GM12864 (cell line): ENCODE measurements around the gene ZNF747.

Experiments
- DNase-seq: peaks from one replicate; pipeline ENCODE4 v3.0.0-alpha.2; 2011; ENCODE audit warnings: low read depth
- H3K4me3 ChIP-seq: 2 replicates; pipeline ENCODE4 v1.5.1; 2011; ENCODE audit warnings: mild to moderate bottlenecking, low read depth, low read length, control low read depth
- TF ChIP-seq, protein P1 (sequence below): IDR thresholded peaks from 2 replicates; pipeline ENCODE4 v1.5.1; 2011; ENCODE audit warnings: low read depth, mild to moderate bottlenecking, moderate library complexity, low read length, control low read depth, inconsistent platforms; ENCODE audit errors: missing control alignments

ZNF747 gene

DNA sequence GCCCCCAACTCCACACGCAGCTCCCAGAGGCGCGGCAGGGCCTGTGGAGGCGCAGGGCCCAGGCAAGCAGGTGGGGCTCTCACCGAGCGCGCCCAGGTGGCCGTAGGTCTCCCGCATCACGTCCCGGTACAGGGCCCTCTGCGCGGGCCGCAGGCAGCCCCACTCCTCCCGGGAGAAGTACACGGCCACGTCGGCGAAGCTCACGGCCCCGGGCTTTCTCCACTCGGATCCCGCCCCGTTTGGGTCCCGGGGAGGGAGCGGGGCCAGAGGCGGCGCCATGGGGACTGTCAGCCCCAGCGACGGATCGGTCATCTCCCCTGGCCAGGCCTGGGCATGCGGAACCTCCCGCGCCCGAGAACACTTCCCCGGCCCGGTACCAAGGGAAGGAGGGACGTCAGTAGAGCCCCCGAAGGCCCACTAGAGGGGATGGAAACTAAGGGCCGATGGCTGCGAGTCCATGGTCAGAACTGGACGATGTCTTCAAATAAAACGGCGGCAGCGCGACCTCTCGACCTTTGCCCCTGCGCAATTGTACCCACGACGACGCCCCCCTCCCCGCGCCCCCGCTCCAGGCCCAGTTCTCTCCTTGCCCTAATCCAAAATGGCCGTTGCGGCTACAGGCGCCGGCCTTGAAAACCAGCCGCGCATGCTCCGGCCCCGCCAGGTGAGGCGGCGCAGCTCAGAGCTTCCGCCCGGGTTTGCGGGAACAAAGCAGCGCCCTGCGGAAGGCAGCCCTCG, at the start of gene ZNF747:
TSS of gene ZNF747 (minus strand) at position 491 of the 738 bp plus-strand sequence. CDS start at position 312, 179 bp downstream.
- peak within 1 kb of the TSS; percentile 83 for H3K4me3 ChIP-seq
- TF ChIP-seq, protein P1, sequence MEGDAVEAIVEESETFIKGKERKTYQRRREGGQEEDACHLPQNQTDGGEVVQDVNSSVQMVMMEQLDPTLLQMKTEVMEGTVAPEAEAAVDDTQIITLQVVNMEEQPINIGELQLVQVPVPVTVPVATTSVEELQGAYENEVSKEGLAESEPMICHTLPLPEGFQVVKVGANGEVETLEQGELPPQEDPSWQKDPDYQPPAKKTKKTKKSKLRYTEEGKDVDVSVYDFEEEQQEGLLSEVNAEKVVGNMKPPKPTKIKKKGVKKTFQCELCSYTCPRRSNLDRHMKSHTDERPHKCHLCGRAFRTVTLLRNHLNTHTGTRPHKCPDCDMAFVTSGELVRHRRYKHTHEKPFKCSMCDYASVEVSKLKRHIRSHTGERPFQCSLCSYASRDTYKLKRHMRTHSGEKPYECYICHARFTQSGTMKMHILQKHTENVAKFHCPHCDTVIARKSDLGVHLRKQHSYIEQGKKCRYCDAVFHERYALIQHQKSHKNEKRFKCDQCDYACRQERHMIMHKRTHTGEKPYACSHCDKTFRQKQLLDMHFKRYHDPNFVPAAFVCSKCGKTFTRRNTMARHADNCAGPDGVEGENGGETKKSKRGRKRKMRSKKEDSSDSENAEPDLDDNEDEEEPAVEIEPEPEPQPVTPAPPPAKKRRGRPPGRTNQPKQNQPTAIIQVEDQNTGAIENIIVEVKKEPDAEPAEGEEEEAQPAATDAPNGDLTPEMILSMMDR, result no peak
- peak; percentile 61 for DNase-seq

DNA sequence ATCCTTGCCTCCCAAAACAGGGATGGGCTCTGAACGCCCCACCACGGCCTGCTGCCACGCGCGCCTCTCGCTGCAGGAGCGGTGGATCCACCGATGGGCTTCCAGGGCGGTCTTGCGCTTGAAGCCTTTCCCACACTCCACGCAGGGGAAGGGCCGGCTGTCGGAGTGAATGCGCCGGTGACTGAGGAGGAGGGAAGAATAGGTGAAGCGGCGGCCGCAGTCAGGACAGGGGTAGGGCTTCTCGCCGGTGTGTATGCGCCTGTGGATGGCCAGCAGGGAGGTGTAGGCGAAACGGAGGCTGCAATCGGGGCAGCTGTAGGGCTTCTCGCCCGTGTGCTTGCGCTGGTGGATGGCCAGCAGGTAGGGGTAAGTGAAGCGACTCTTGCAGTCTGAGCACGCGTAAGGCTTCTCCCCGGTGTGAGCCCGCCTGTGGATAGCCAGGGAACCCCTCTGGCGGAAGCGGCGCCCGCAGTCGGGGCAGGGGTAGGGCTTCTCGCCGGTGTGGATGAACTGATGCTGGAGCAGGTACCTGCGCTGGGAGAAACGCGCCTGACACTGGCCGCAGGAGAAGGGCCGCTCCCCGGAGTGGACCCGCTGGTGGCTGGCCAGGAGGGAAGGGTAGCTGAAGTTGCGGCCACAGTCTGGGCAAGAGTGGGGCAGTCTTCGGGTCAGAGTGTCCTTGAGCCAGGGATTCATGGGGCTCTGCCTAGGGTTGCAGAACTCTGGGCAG, 48.1 kb upstream of the ZNF747 start:
- DNase-seq, result no peak
- TF ChIP-seq, protein P1, result no peak

DNA sequence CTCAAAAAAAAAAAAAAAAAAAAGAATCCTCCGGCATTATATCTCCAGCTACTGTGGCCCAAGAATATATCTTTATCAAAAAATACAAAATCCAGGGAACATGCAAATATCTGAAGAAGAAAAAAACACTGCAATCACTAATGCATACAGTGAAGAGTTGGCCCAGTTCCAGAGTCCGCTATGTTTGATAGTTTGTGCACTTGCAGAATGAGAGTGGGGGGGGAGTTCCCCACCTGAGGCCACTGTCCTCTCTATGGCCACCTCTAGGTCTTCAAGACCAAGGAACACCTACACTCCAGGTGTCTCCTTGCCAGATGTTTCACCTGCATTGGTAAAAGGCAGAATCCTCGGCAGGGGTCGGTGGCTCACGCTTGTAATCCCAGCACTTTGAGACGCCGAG, 46.8 kb upstream of the ZNF747 start:
- H3K4me3 ChIP-seq, result no peak overlapping the region
- TF ChIP-seq, protein P1, result no peak
- no peak for DNase-seq

More for the DNA sequence above, 48.1 kb upstream of the ZNF747 start:
- H3K4me3 ChIP-seq, result no peak overlapping the region

DNA sequence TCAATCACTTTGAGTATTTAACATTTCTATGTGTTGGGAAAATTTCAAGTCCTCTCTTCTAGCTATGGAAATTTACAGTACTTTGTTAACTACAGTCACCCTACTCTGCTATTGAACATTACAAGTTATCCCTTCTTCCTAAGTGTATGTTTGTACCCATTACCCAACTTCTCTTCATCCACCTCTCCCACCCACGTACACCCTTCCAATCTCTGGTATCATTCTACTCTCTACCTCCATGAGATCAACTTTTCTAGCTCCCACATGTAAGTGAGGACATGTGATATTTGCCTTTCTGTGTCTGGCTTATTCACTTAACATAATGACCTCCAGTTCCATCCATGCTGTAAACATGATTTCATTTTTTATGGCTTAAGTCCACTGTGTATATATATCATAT, 40.0 kb upstream of the ZNF747 start:
- TF ChIP-seq, protein P1, result no peak
- no peak overlapping the region for H3K4me3 ChIP-seq
- no peak for DNase-seq

DNA sequence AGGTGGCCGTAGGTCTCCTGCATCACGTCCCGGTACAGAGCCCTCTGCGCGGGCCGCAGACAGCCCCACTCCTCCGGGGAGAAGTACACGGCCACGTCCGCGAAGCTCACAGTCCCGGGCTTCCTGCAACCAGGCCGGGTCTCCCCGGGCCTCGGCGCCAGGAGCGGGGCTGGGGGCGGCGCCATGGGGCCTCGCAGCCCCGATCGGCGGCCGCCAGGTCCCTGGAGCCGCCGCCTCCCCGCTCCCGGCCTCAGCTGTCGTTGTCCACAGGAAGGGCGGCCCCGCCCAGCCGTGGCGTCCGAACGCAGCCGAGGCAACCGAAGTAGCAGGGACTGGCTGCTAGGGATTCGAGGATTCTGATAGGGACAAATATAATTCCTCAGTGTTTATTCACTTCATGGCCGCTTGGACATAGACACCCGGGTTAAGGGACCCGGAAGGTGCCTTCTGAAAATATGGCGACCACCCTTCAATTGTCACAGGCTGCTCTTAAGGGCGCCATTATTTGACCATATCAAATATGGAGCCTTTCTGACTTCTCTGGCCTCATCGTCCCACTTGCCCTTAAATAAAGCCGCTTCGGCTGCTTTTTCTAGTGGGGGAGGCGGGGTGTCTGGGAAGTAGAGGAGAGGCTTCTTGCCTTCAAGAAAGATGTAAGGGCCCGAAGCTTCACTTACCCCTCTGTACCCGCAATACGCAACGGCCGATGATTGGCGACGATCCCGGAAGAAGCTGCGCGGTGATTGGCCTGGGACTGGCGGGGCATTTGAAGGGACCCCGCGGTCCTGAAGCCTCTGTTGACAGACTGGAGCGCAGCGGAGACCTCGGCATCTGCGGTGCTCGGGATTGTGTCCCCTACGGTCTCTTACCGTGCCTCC, 37.0 kb upstream of the ZNF747 start, which contains the start of gene ZNF688:
TSS of gene ZNF688 (minus strand) at position 270 of the 878 bp plus-strand sequence. CDS start at position 185, 85 bp downstream.
- peak within 1 kb of the TSS; percentile 58 for H3K4me3 ChIP-seq
- DNase-seq, result peak; percentile 95
- TF ChIP-seq, protein P1, result no peak

DNA sequence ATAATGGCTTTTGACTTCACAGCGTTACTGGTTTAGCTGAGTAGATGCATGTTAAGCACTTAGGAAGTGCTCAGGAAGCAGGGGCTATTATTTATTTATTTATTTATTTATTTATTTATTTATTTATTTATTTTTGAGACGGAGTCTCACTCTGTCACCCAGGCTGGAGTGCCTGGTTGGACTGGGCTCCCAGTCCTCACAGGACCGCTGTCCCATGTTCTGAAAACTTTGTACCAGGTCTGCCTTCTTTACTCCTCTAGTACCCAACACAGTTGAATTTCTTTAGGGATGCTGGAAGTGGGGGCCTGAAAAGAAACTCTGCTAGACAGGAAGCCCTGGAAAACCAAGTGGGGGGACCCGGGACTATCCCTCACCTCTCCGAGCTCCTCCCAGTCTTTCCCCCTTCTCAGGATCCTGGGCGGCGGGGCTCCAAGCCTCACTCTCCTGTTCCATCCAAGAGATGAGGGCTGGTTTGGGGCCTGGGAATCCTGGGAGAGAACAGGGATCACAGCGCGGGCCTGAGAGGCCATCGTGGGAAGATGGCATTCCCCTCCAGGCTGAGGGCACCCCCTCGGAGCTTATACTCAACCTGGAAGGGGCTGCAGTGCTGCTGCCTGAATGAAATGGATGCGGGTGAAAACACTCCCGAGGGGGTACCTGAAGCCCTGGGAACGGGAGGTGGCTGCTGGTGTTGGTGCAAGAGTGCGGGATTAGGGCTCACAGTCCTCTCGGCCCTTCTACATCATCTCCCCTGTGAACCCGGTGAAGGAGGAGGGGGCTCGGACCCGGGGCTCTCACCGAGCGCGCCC, 36.2 kb upstream of the ZNF747 start:
- peak overlapping the region; percentile 58 for H3K4me3 ChIP-seq
- TF ChIP-seq, protein P1, result no peak
- no peak for DNase-seq
